SK-N-SH (cell line): Measurements from ENCODE around the gene IRF2. TPM values are rescaled to one million over a fixed set of nuclear protein-coding genes. Genes with fewer than 3 reads are reported as not detected.

Experiments
- CTCF ChIA-PET: fragments of 300-600, 350-600 bp; formaldehyde crosslinking; extraction: SDS; loops from one replicate; lab custom pipeline; 2021; lab: Yijun Ruan, JAX
- POLR2A ChIA-PET: fragments of 350-600 bp; sonication (Branson Sonifier 250); formaldehyde crosslinking; extraction: SDS; loops from one replicate; lab custom pipeline; 2020; ENCODE audit warnings: antibody characterized with exemption, inconsistent platforms; lab: Yijun Ruan, JAX
- DNase-seq: peaks from one replicate; pipeline ENCODE4 v3.0.0; 2012
- H2AFZ ChIP-seq: fragments of 200-600 bp; sonication (generic); 2 replicates; pipeline ENCODE4 v1.8.1; 2016; ENCODE audit warnings: antibody characterized with exemption, mild to moderate bottlenecking, low read depth
- H3F3A ChIP-seq: fragments of 200-600 bp; sonication (generic); replicated peaks from 2 replicates; pipeline ENCODE3; 2016; ENCODE audit warnings: antibody characterized with exemption, mild to moderate bottlenecking; ENCODE audit not compliant: insufficient read depth
- H3K27ac ChIP-seq, 2 experiments: fragments of 200-500 bp in 1 of 2; fragments of 200-600 bp in 1 of 2; sonication (Bioruptor generic) in 1 of 2; sonication (generic), shearing (Covaris generic) in 1 of 2; 2 replicates each; pipeline versions ENCODE4 v1.5.1 to v1.6.1; 2014 to 2016; ENCODE audit warnings: low read depth in 2 of 2, inconsistent platforms in 1 of 2, low read length in 1 of 2, mild to moderate bottlenecking in 1 of 2, mixed read lengths in 1 of 2
- H3K27me3 ChIP-seq: fragments of 200-600 bp; sonication (generic), shearing (Covaris generic); 2 replicates; pipeline ENCODE4 v1.6.1; 2016; ENCODE audit warnings: mixed run types; ENCODE audit not compliant: insufficient read depth
- H3K36me3 ChIP-seq, 2 experiments: fragments of 200-500 bp in 1 of 2; fragments of 200-600 bp in 1 of 2; sonication (Bioruptor generic) in 1 of 2; sonication (generic) in 1 of 2; replicated peaks in 1 of 2; 2 replicates each; pipeline versions ENCODE3 to v1.5.1; 2014 to 2016; ENCODE audit warnings: low read length in 1 of 2, mild to moderate bottlenecking in 1 of 2; ENCODE audit not compliant: insufficient read depth in 2 of 2, control insufficient read depth in 1 of 2
- H3K4me1 ChIP-seq, 2 experiments: fragments of 200-500 bp in 1 of 2; fragments of 200-600 bp in 1 of 2; sonication (Bioruptor generic) in 1 of 2; sonication (generic), shearing (Covaris generic) in 1 of 2; 2 replicates each; pipeline versions ENCODE4 v1.5.1 to v1.6.1; 2014 to 2016; ENCODE audit warnings: low read depth in 1 of 2, low read length in 1 of 2, mixed run types in 1 of 2; ENCODE audit not compliant: insufficient read depth in 2 of 2, control insufficient read depth in 1 of 2
- H3K4me2 ChIP-seq: fragments of 200-600 bp; sonication (generic), shearing (Covaris generic); 2 replicates; pipeline ENCODE4 v1.6.1; 2017; ENCODE audit warnings: mixed run types
- H3K4me3 ChIP-seq, 2 experiments: fragments of 200-500 bp in 1 of 2; fragments of 200-600 bp in 1 of 2; sonication (Bioruptor generic) in 1 of 2; sonication (generic), shearing (Covaris generic) in 1 of 2; 2 replicates each; pipeline versions ENCODE4 v1.5.1 to v1.8.1; 2014 to 2016; ENCODE audit warnings: low read depth in 2 of 2, inconsistent platforms in 1 of 2, low read length in 1 of 2, mild to moderate bottlenecking in 1 of 2, mixed read lengths in 1 of 2, moderate library complexity in 1 of 2
- H3K79me2 ChIP-seq: fragments of 200-600 bp; sonication (generic); 2 replicates; pipeline ENCODE4 v1.8.1; 2017; ENCODE audit warnings: mild to moderate bottlenecking; ENCODE audit not compliant: insufficient read depth
- H3K9ac ChIP-seq: fragments of 200-600 bp; sonication (generic); 2 replicates; pipeline ENCODE4 v1.6.1; 2017; ENCODE audit warnings: mixed run types
- H3K9me2 ChIP-seq: fragments of 200-600 bp; sonication (generic); 2 replicates; pipeline ENCODE4 v1.6.1; 2017; ENCODE audit warnings: mixed run types
- H3K9me3 ChIP-seq: fragments of 200-600 bp; sonication (generic); 2 replicates; pipeline ENCODE4 v1.6.1; 2017; ENCODE audit warnings: mixed run types, mild to moderate bottlenecking, moderate library complexity
- H4K20me1 ChIP-seq: fragments of 200-600 bp; sonication (generic); 2 replicates; pipeline ENCODE4 v1.6.1; 2017; ENCODE audit warnings: mild to moderate bottlenecking, mixed run types; ENCODE audit not compliant: insufficient read depth
- CTCF ChIP-seq: fragments of 200-600 bp; sonication (generic); IDR thresholded peaks from 2 replicates; pipeline ENCODE4 v1.6.1; 2017; ENCODE audit warnings: antibody characterized with exemption, mild to moderate bottlenecking, moderate library complexity
- EP300 ChIP-seq, 2 experiments: IDR thresholded peaks; 2 replicates each; pipeline versions ENCODE4 v1.4.0 to v1.6.1; 2012; ENCODE audit warnings: borderline replicate concordance in 1 of 2, low read depth in 1 of 2, low read length in 1 of 2
- EZH2phosphoT487 ChIP-seq: fragments of 200-600 bp; sonication (generic); IDR thresholded peaks from 2 replicates; pipeline ENCODE4 v1.6.1; 2017; ENCODE audit warnings: low read depth, mixed run types, mild to moderate bottlenecking, antibody characterized with exemption, moderate library complexity, borderline replicate concordance
- FOSL2 ChIP-seq: IDR thresholded peaks from 2 replicates; pipeline ENCODE4 v1.4.0; 2012; ENCODE audit warnings: low read depth, mild to moderate bottlenecking, moderate library complexity, borderline replicate concordance
- IRF3 ChIP-seq: fragments of 150-350 bp; IDR thresholded peaks from 2 replicates; pipeline ENCODE4 v1.6.1; 2016; ENCODE audit warnings: mild to moderate bottlenecking, low read depth, low read length
- NFIC ChIP-seq: IDR thresholded peaks from 2 replicates; pipeline ENCODE4 v1.4.0; 2012; ENCODE audit warnings: borderline replicate concordance
- NRF1 ChIP-seq: IDR thresholded peaks from 2 replicates; pipeline ENCODE4 v1.6.1; 2012; ENCODE audit warnings: low read depth, mild to moderate bottlenecking, low read length
- PBX3 ChIP-seq: IDR thresholded peaks from 2 replicates; pipeline ENCODE4; 2012
- POLR2AphosphoS5 ChIP-seq: IDR thresholded peaks from 2 replicates; pipeline ENCODE4 v1.6.1; 2012; ENCODE audit warnings: low read depth, low read length
- SIN3A ChIP-seq: IDR thresholded peaks from 2 replicates; pipeline ENCODE4 v1.6.1; 2012; ENCODE audit warnings: low read depth, mild to moderate bottlenecking, low read length, moderate library complexity, borderline replicate concordance
- TAF1 ChIP-seq: IDR thresholded peaks from 2 replicates; pipeline ENCODE4 v1.6.1; 2012; ENCODE audit warnings: low read depth, mild to moderate bottlenecking, low read length, moderate library complexity, borderline replicate concordance
- TEAD4 ChIP-seq: IDR thresholded peaks from 2 replicates; pipeline ENCODE4 v1.4.0; 2012; ENCODE audit warnings: mild to moderate bottlenecking, borderline replicate concordance; ENCODE audit not compliant: insufficient read depth
- USF2 ChIP-seq: fragments of 150-350 bp; IDR thresholded peaks from 2 replicates; pipeline ENCODE4 v1.6.1; 2017; ENCODE audit warnings: antibody characterized with exemption, low read length, low read depth, borderline replicate concordance
- YY1 ChIP-seq: IDR thresholded peaks from 2 replicates; pipeline ENCODE4 v1.4.0; 2012; ENCODE audit warnings: low read depth, mild to moderate bottlenecking
- WGBS: methylation state at CpG from one replicate; pipeline ENCODE4 v1.1.6; 2017; ENCODE audit warnings: low lambda C conversion rate; 5-methylcytosine and 5-hydroxymethylcytosine counted together
- polyA plus RNA-seq, 3 experiments: library from polyadenylated mRNA; depleted of rRNA; stranded (reverse); fragments of >200 nt; gene quantifications; 2 replicates each; pipeline ENCODE4 v1.2.3, GENCODE V29; 2012

IRF2 gene
- polyA plus RNA-seq, 1 of the 3 experiments (the other 2 are of a cell fraction): 23.3 TPM

DNA sequence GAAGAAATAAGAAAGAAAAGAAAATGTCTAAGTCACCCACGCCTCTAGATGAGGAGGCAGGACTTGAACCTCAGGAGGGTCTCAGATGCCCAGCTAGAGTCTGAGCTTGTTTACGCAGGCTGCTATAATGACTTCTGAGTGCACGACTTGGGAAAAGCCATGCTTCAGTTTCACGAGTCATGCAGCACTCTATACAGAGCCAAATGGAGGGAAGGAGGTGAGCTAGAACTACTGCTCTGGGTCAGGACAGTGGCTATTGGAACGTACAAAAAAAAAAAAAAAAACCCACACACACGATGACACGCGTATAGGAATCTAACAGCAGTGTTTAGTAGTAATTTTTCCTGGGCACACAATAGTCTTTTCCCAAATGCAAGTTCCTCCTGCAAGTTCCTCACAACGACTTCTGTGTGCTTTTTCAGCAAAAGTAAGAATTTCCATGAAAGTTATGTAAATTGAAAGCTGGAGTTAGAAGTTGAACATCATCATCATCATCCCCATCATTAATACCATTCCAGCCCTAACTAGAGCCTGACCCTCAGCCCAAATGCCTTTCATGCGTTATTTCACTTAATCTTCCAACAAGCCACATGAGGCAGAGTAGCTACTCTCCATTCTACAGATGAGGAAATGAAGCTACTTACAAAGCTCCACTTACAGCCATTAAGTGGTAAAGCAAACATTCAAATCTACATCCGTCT is 36.6 kb downstream of the IRF2 start:
- Histone ChIP-seq H3F3A (peaks cover 5% of the 10 kb centered on the region), H3K27me3 (no peaks in the 10 kb centered on the region), H3K4me1 (peaks cover 4 to 27% of the 10 kb centered on the region in 2 experiments; a peak in 2 of 4 replicates), H3K4me3 (no peak overlapping the region), H3K79me2 (peaks cover 70% of the 10 kb centered on the region), H3K9me2 (no peaks in the 10 kb centered on the region), H3K27ac (no peak overlapping the region), H3K36me3 (no peaks in the 10 kb centered on the region), H2AFZ (no peak overlapping the region), H3K9ac (no peak overlapping the region), H4K20me1 (peaks cover 35% of the 10 kb centered on the region; the same call in 1 of the 2 replicates), H3K4me2 (no peak overlapping the region)
- POLR2A ChIA-PET: no interaction called here
- 83% methylated on average over 11 of the region's 11 CpGs for WGBS
- CTCF ChIA-PET: interaction anchor here (1.3 to 1.6 kb wide), 3 partner anchors 10 to 173 kb away, joined by 3 read pairs; no protein-coding TSS in a partner anchor
- no peak for DNase-seq
- TF ChIP-seq SIN3A (no peak), TEAD4 (no peak), TAF1 (no peak), EP300 (IDR thresholded peaks at IDR 0.05; ENCODE audit: borderline replicate concordance in 1 of 2, low read depth in 1 of 2, low read length in 1 of 2) (no peak), NFIC (no peak), PBX3 (no peak), EZH2phosphoT487 (no peak), USF2 (no peak), YY1 (no peak), NRF1 (no peak), POLR2AphosphoS5 (no peak), CTCF (no peak), IRF3 (no peak), FOSL2 (no peak)
- TF ChIP-seq, all 33 proteins: peak for 0
- H3K9me3 ChIP-seq: no peaks in the 10 kb centered on the region
